GM06990 (cell line): Measurements from ENCODE around the gene UBE2V1.

ENCODE experiments used
- DNase-seq: peaks from one replicate; pipeline ENCODE4 v3.0.0-alpha.2; 2011; ENCODE audit not compliant: insufficient read length; ENCODE audit errors: extremely low read depth
- H3K27me3 ChIP-seq: replicated peaks from 2 replicates; pipeline ENCODE4 v1.6.0; 2011; ENCODE audit warnings: low read length; ENCODE audit not compliant: control insufficient read depth, insufficient read depth
- H3K36me3 ChIP-seq: 2 replicates; pipeline ENCODE4 v1.5.1; 2011; ENCODE audit warnings: low read length; ENCODE audit not compliant: control insufficient read depth, insufficient read depth
- H3K4me3 ChIP-seq: replicated peaks from 2 replicates; pipeline ENCODE4 v1.5.1; 2011; ENCODE audit warnings: low read depth, mild to moderate bottlenecking, control low read depth, low read length
- CTCF ChIP-seq: IDR thresholded peaks from 2 replicates; pipeline ENCODE4 v1.5.1; 2011; ENCODE audit warnings: low read length, control low read depth, mild to moderate bottlenecking, inconsistent platforms; ENCODE audit not compliant: insufficient read depth, poor library complexity, severe bottlenecking

The UBE2V1 gene

GRCh38 chr20:50034567-50035180 lies 78.3 kb downstream of the UBE2V1 start:
- TF ChIP-seq CTCF: no peak
- Histone ChIP-seq H3K27me3 (no peaks in the 10 kb centered on the region), H3K36me3 (no peaks in the 10 kb centered on the region), H3K4me3 (no peak overlapping the region)
- DNase-seq: no peak

DNA sequence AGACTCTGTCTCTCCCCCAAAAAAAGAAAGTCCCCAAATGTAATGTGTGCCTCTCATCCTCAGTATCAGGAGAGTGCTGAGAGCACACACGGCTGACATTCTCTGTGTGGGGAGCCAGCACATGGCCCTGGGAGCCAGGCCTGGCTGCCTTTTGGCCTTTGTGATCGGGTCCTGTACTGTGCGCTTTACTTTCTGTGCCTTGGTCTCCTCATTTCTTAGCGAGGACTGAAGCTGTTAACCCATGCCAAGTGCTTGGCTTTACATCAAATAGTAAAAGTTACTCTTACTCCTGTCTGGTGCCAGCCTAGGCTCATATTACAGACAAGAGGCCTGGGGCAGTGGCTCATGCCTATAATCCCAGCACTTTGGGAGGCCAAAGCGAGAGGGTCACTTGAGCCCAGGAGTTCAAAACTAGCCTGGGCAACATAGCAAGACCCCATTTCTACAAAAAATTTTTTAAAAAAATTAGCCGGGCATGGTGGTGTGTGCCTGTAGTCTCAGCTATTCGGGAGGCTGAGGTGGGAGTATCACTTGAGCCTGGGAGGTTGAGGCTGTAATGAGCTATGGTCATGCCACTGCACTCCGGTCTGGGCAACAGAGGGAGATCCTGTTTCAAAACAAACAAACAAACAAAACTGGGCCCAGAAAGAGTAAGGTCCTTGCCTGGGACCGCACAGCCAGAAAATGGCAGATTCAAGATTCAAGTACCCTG lies 79.8 kb downstream of the UBE2V1 start:
- no peak overlapping the region for H3K4me3 ChIP-seq
- no peaks in the 10 kb centered on the region for H3K36me3 ChIP-seq
- no peaks in the 10 kb centered on the region for H3K27me3 ChIP-seq
- no peak for TF ChIP-seq CTCF
- no peak for DNase-seq
